GM12878 (cell line): ENCODE results near the gene P3H3. TPM values are rescaled to one million over a fixed set of nuclear protein-coding genes. Genes with fewer than 3 reads are reported as not detected.

ENCODE experiments used
- ATAC-seq: fragments of 200-7000 bp; cut with Tn5 transposase; 3 replicates; pipeline ENCODE4 v1.9.1; 2020; ENCODE audit warnings: mild to moderate bottlenecking, moderate library complexity
- BruUV-seq: library from RNA; stranded (reverse); fragments of 400-500 nt; replicated peaks from 2 replicates; lab custom pipeline; 2021; lab: Mats Ljungman, UMichigan
- CTCF ChIA-PET: fragments of 300-600 bp; sonication (Branson Sonifier 250); formaldehyde crosslinking; extraction: SDS; loops from one replicate; lab custom pipeline; 2021; ENCODE audit warnings: inconsistent platforms; lab: Yijun Ruan, JAX
- POLR2A ChIA-PET: fragments of 350-600 bp; formaldehyde crosslinking; extraction: SDS; loops from one replicate; lab custom pipeline; 2021; ENCODE audit warnings: inconsistent platforms; lab: Charles Lee
- RAD21 ChIA-PET: fragments of 300-600 bp; sonication (Branson Sonifier 250); formaldehyde crosslinking; loops from one replicate; lab custom pipeline; 2023; ENCODE audit warnings: antibody characterized with exemption; ENCODE audit not compliant: unreplicated experiment; lab: Charles Lee
- SMC1A ChIA-PET: fragments of 300-600 bp; sonication (Branson Sonifier 250); formaldehyde crosslinking; loops from one replicate; lab custom pipeline; 2023; ENCODE audit not compliant: unreplicated experiment, uncharacterized antibody; lab: Charles Lee
- DNase-seq: peaks from one replicate; pipeline ENCODE4 v3.0.0-alpha.2; 2011; ENCODE audit warnings: low read depth, low spot score
- FAIRE-seq: peaks from 3 replicates; lab custom pipeline; 2011; peaks lifted over from hg19 to GRCh38; lab: Jason Lieb, UNC
- H2AFZ ChIP-seq: 2 replicates; pipeline ENCODE4 v1.6.0; 2011; ENCODE audit warnings: low read depth, low read length, control low read depth; ENCODE audit not compliant: control insufficient read depth
- H3K27ac ChIP-seq: 2 replicates; pipeline ENCODE4 v1.5.1; 2011; ENCODE audit warnings: control low read depth; ENCODE audit not compliant: control insufficient read depth, insufficient read depth
- H3K27me3 ChIP-seq, 2 experiments: replicated peaks in 1 of 2; 2 replicates each; pipeline versions ENCODE4 v1.6.0 to v1.6.1; 2011; ENCODE audit warnings: low read length in 1 of 2; ENCODE audit not compliant: control insufficient read depth in 2 of 2, insufficient read depth in 2 of 2
- H3K36me3 ChIP-seq, 2 experiments: 2 replicates each; pipeline ENCODE4 v1.5.1; 2011; ENCODE audit warnings: low read length in 1 of 2; ENCODE audit not compliant: control insufficient read depth in 2 of 2, insufficient read depth in 2 of 2
- H3K4me1 ChIP-seq: 2 replicates; pipeline ENCODE4 v1.6.1; 2011; ENCODE audit warnings: mild to moderate bottlenecking, low read length, moderate library complexity, mixed read lengths; ENCODE audit not compliant: control insufficient read depth, insufficient read depth
- H3K4me2 ChIP-seq: 2 replicates; pipeline ENCODE4 v1.6.0; 2011; ENCODE audit warnings: control low read depth; ENCODE audit not compliant: control insufficient read depth, insufficient read depth
- H3K4me3 ChIP-seq: fragments of 200-600 bp; sonication (generic); 2 replicates; pipeline ENCODE4 v1.5.1; 2016
- H3K79me2 ChIP-seq: 2 replicates; pipeline ENCODE4 v1.6.0; 2011; ENCODE audit warnings: low read length; ENCODE audit not compliant: control insufficient read depth, insufficient read depth
- H3K9ac ChIP-seq: 2 replicates; pipeline ENCODE4 v1.8.0; 2011; ENCODE audit warnings: low read length, control low read depth, mixed read lengths; ENCODE audit not compliant: control insufficient read depth, insufficient read depth
- H3K9me3 ChIP-seq: replicated peaks from 3 replicates; pipeline ENCODE4 v1.5.1; 2011; ENCODE audit warnings: mild to moderate bottlenecking, low read length; ENCODE audit not compliant: control insufficient read depth, insufficient read depth
- H4K20me1 ChIP-seq: 2 replicates; pipeline ENCODE4 v1.6.0; 2011; ENCODE audit not compliant: control insufficient read depth, insufficient read depth
- POLR2A ChIP-seq: IDR thresholded peaks from 2 replicates; pipeline ENCODE4 v1.6.1; 2011; ENCODE audit warnings: low read depth, mild to moderate bottlenecking, low read length
- WGBS: methylation state at CpG from one replicate; pipeline ENCODE4 v1.1.6; 2016; ENCODE audit warnings: low lambda C conversion rate; ENCODE audit not compliant: insufficient replicate concordance, insufficient coverage; ENCODE audit errors: missing lambda C conversion rate; 5-methylcytosine and 5-hydroxymethylcytosine counted together
- in situ Hi-C: fragments of 300-500 bp; cut with MboI; formaldehyde crosslinking; loops from 9 replicates; pipeline ENCODE4 v1.14.3; 2018; ENCODE audit warnings: mixed read lengths
- intact Hi-C: fragments of 100-400 bp; cut with micrococcal nuclease; formaldehyde crosslinking; loops from one replicate; pipeline ENCODE4 v1.14.2; 2022; ENCODE audit not compliant: unreplicated experiment
- polyA plus RNA-seq, 11 experiments: library from polyadenylated mRNA; depleted of rRNA in 4 of 11; unstranded in 6 of 11; stranded (reverse) in 5 of 11; fragments of >200 nt; fragmentation: Nextera tagmentation in 4 of 11; fragmentation: Illumina TruSeq in 1 of 11; extraction: Ambion mirVana in 4 of 11; extraction: Trizol in 1 of 11; gene quantifications; 1 replicate in 1 of 11; 2 replicates in 10 of 11; pipeline versions ENCODE4 v1.2.1 to v1.2.3, GENCODE V29; 2011 to 2016; ENCODE audit warnings: inconsistent platforms in 2 of 11, missing spikeins in 2 of 11, low read depth in 1 of 11
- total RNA-seq, 4 experiments: library from RNA; depleted of rRNA in 3 of 4; stranded (reverse); fragments of >200 nt in 3 of 4; fragmentation: Illumina TruSeq in 1 of 4; extraction: Trizol in 1 of 4; gene quantifications; 2 replicates each; pipeline versions ENCODE4 v1.2.1 to v1.2.3, GENCODE V29; 2013 to 2021
- TF ChIP-seq, protein P1 (sequence below): fragments of 450-650 bp; IDR thresholded peaks from 2 replicates; pipeline ENCODE4 v1.6.1; 2016; ENCODE audit warnings: mild to moderate bottlenecking, moderate library complexity, borderline replicate concordance

The P3H3 gene
- total and polyA plus RNA-seq, 10 of the 15 experiments (the other 5 are each of a cell fraction or from before 2014, with no cell fraction given): 0.03 to 0.21 (median 0.05) TPM; not detected in 7

DNA sequence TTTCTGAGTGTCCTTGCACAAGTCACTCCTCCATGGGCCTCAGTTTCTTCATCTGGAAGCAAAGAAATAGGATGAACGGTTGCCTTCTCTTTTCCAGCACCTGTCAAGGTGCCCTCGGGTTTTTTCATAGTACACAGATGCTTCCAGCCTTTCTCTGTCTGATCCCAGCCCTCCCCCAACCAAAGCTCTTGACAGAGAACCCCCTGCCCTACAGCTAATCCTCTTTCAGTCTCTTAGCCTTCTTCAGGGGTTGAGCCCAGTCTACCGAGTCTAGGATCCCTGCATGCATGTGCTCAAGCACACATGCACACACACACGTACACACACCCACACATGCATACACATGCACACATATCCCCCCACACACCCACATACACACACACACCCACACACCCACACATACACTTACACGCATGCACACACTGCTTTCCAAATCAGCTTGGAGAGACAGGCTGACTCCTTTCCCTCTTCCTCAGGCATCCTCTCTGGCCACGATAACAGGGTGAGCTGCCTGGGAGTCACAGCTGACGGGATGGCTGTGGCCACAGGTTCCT, 18.2 kb downstream of the P3H3 start:
- H3K4me2 ChIP-seq: no peak overlapping the region
- intact Hi-C loops: no loop called here
- peaks cover 0 to 11% of the 10 kb centered on the region in 2 experiments; a peak in 3 of 4 replicates for H3K36me3 ChIP-seq
- no peak for DNase-seq
- SMC1A ChIA-PET: no interaction called here
- no TSS peak for BruUV-seq
- no peaks in the 10 kb centered on the region for H3K27me3 ChIP-seq
- peaks cover 23% of the 10 kb centered on the region for H3K79me2 ChIP-seq
- RAD21 ChIA-PET: interaction anchor here (1.0 kb wide), 1 partner anchor 45 kb away, joined by 3 read pairs; no protein-coding TSS in a partner anchor
- no peak overlapping the region for H3K27ac ChIP-seq
- CTCF ChIA-PET: interaction anchor here (1.1 to 9.9 kb wide), 2 partner anchors 10 to 23 kb away, joined by 4 to 173 read pairs; partner anchors contain the start of genes SPSB2 and TPI1
- no peaks in the 10 kb centered on the region for H4K20me1 ChIP-seq
- H3K9me3 ChIP-seq: no peaks in the 10 kb centered on the region
- TF ChIP-seq POLR2A: peak; percentile 46; the same call in 1 of the 2 replicates
- TF ChIP-seq, protein P1, sequence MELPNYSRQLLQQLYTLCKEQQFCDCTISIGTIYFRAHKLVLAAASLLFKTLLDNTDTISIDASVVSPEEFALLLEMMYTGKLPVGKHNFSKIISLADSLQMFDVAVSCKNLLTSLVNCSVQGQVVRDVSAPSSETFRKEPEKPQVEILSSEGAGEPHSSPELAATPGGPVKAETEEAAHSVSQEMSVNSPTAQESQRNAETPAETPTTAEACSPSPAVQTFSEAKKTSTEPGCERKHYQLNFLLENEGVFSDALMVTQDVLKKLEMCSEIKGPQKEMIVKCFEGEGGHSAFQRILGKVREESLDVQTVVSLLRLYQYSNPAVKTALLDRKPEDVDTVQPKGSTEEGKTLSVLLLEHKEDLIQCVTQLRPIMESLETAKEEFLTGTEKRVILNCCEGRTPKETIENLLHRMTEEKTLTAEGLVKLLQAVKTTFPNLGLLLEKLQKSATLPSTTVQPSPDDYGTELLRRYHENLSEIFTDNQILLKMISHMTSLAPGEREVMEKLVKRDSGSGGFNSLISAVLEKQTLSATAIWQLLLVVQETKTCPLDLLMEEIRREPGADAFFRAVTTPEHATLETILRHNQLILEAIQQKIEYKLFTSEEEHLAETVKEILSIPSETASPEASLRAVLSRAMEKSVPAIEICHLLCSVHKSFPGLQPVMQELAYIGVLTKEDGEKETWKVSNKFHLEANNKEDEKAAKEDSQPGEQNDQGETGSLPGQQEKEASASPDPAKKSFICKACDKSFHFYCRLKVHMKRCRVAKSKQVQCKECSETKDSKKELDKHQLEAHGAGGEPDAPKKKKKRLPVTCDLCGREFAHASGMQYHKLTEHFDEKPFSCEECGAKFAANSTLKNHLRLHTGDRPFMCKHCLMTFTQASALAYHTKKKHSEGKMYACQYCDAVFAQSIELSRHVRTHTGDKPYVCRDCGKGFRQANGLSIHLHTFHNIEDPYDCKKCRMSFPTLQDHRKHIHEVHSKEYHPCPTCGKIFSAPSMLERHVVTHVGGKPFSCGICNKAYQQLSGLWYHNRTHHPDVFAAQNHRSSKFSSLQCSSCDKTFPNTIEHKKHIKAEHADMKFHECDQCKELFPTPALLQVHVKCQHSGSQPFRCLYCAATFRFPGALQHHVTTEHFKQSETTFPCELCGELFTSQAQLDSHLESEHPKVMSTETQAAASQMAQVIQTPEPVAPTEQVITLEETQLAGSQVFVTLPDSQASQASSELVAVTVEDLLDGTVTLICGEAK: no peak
- in situ Hi-C loops: no loop called here
- FAIRE-seq: no peak
- no peak overlapping the region for H3K4me3 ChIP-seq
- WGBS: 86% methylated on average over 7 of the region's 7 CpGs
- H3K9ac ChIP-seq: no peak overlapping the region
- no peak overlapping the region for H2AFZ ChIP-seq
- H3K4me1 ChIP-seq: peaks cover 19% of the 10 kb centered on the region
- POLR2A ChIA-PET: no interaction called here
- ATAC-seq: no peak
